ENCODE data around the gene NFXL1. TPM values are rescaled to one million over a fixed set of nuclear protein-coding genes. Genes with fewer than 3 reads are reported as not detected.
"Not testable (repeated sequence)": the region's sequence is repeated elsewhere in the genome, so short reads cannot be mapped to it uniquely, and the experiment has no call there.

The NFXL1 gene
- total and polyA plus RNA-seq, 2 of the 4 experiments (the other 2 are of a cell fraction), result 13.9 to 23.1 TPM

DNA sequence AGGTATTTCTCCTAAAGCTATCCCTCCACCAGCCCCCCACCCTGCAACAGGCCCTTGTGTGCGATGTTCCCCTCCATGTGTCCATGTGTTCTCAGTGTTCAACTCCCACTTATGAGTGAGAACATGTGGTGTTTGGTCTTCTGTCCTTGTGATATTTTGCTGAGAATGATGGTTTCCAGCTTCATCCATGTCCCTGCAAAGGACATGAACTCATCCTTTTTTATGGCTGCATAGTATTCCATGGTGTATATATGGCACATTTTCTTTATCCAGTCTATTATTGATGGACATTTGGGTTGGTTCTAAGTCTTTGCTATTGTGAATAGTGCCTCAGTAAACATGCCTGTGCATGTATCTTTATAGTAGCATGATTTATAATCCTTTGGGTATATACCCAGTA is 2.8 kb upstream of the NFXL1 start:
- H2BK20ac ChIP-seq (ENCODE audit: low read depth, low read length); H3K18ac ChIP-seq (ENCODE audit: low read depth, low read length); H2BK5ac ChIP-seq (ENCODE audit: low read depth, low read length, poor library complexity, severe bottlenecking); ATAC-seq (ENCODE audit: low read depth); H3K27ac ChIP-seq (ENCODE audit: insufficient read depth, low read length); H2BK15ac ChIP-seq (ENCODE audit: low read depth, low read length); H3K9me3 ChIP-seq (ENCODE audit: control insufficient read depth, insufficient read depth, low read length); H4K91ac ChIP-seq (ENCODE audit: insufficient read depth, low read depth, low read length); BruUV-seq (replicated peaks); in situ Hi-C loops (cut with MboI; ENCODE audit: low sequenced_read_pairs); DNase-seq; H2AK9ac ChIP-seq (replicated peaks; ENCODE audit: low read depth, low read length, poor library complexity); H3K27me3 ChIP-seq (ENCODE audit: control insufficient read depth, insufficient read depth, low read length); POLR2A ChIA-PET (ENCODE audit: unreplicated experiment); H4K20me1 ChIP-seq (ENCODE audit: insufficient read depth, low read length); H2BK120ac ChIP-seq (ENCODE audit: low read depth, low read length); H3K4me3 ChIP-seq (ENCODE audit: insufficient read depth, low read depth, low read length); H3K56ac ChIP-seq (ENCODE audit: extremely low read depth, insufficient read depth, low read length); H4K8ac ChIP-seq (ENCODE audit: low read depth in 2 of 2, low read length in 2 of 2); H3K36me3 ChIP-seq (ENCODE audit: control insufficient read depth, insufficient read depth, low read length); intact Hi-C loops (cut with micrococcal nuclease); H4K5ac ChIP-seq (ENCODE audit: low read depth, low read length); H2AK5ac ChIP-seq (ENCODE audit: low read depth, low read length); H2AFZ ChIP-seq (replicated peaks; ENCODE audit: low read length, poor library complexity); CTCF ChIA-PET; H3K23ac ChIP-seq (ENCODE audit: low read depth, low read length); H3K4ac ChIP-seq (ENCODE audit: low read depth, low read length); H3K9ac ChIP-seq (ENCODE audit: low read depth, low read length); H3K4me2 ChIP-seq (ENCODE audit: low read depth, low read length); H3K14ac ChIP-seq (replicated peaks; ENCODE audit: low read depth, low read length); dilution Hi-C loops (cut with HindIII; ENCODE audit: low sequenced_read_pairs, unreplicated experiment); H3K4me1 ChIP-seq (ENCODE audit: control insufficient read depth, insufficient read depth, low read length); H3K9me1 ChIP-seq (ENCODE audit: insufficient read depth, low read length): not testable (repeated sequence)
- WGBS, 2 experiments (ENCODE audit: extremely low coverage in 2 of 2, insufficient read length in 1 of 2), result no CpG with 5 or more reads among the region's 1 CpG
- H3K79me1 ChIP-seq (ENCODE audit: low read depth in 1 of 2, low read length in 2 of 2), result peaks cover 10 to 14% of the 10 kb centered on the region in 2 experiments
